HT1080 (cell line): ENCODE results near the gene RNF130. TPM values are rescaled to one million over a fixed set of nuclear protein-coding genes. Genes with fewer than 3 reads are reported as not detected.

Source experiments
- DNase-seq: peaks from one replicate; pipeline ENCODE4 v3.0.0-alpha.2; 2015; ENCODE audit warnings: low read depth
- polyA plus RNA-seq, 2 experiments: library from polyadenylated mRNA; depleted of rRNA; stranded (reverse); fragments of >200 nt; gene quantifications; 2 replicates each; pipeline ENCODE4 v1.2.3, GENCODE V29; 2015
- total RNA-seq: library from RNA; depleted of rRNA; stranded (reverse); fragments of >200 nt; shearing (Covaris generic); gene quantifications from 2 replicates; pipeline ENCODE4 v1.2.3, GENCODE V29; 2014; rRNA removed

The RNF130 gene, protein sequence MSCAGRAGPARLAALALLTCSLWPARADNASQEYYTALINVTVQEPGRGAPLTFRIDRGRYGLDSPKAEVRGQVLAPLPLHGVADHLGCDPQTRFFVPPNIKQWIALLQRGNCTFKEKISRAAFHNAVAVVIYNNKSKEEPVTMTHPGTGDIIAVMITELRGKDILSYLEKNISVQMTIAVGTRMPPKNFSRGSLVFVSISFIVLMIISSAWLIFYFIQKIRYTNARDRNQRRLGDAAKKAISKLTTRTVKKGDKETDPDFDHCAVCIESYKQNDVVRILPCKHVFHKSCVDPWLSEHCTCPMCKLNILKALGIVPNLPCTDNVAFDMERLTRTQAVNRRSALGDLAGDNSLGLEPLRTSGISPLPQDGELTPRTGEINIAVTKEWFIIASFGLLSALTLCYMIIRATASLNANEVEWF
- 34.5 and 43.4 TPM in 2 replicates for total RNA-seq
- 29.7 and 32.5 TPM in 2 replicates for polyA plus RNA-seq (2015; cell fraction: cytosol; rRNA removed)
- 9.2 and 11.7 TPM in 2 replicates for polyA plus RNA-seq (2015; cell fraction: nucleus; rRNA removed)

DNA sequence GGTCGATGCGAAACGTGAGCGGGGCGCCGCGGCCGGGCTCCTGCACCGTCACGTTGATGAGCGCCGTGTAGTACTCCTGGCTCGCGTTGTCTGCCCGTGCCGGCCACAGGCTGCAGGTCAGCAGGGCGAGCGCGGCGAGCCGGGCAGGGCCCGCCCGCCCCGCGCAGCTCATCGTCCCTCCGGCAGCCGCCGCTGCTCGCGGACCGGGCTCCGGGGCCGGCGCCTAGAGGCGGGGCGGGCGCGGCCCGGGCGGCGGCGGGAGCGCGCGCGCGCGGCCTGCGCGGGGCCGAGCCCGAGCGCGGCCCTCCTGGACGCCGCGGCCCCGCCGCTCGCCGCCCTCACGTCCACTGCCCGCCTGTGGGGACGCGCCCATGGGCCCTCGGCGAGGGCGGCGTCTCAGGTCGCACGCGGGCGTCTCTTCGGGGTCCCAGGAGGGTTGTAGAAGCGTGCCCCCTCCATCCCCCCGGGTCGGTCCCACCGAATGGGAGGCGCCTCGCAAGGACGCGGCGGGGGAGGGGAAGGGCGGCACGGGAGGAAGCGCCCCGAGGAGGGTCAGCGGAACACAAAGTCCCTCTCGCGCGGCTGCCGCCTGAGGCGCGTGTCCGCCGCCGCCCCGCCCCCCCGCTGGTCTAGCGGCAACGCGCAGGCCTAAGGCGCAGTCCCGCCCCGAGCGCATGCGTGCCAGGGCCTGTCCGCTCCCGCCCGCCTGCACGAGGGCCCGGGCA is at the start of gene RNF130:
Gene RNF130, minus strand, starts transcription at position 229 of the 725 bp plus-strand sequence. Its CDS starts 57 bp downstream, at position 172.
- peak; percentile 86 for DNase-seq

DNA sequence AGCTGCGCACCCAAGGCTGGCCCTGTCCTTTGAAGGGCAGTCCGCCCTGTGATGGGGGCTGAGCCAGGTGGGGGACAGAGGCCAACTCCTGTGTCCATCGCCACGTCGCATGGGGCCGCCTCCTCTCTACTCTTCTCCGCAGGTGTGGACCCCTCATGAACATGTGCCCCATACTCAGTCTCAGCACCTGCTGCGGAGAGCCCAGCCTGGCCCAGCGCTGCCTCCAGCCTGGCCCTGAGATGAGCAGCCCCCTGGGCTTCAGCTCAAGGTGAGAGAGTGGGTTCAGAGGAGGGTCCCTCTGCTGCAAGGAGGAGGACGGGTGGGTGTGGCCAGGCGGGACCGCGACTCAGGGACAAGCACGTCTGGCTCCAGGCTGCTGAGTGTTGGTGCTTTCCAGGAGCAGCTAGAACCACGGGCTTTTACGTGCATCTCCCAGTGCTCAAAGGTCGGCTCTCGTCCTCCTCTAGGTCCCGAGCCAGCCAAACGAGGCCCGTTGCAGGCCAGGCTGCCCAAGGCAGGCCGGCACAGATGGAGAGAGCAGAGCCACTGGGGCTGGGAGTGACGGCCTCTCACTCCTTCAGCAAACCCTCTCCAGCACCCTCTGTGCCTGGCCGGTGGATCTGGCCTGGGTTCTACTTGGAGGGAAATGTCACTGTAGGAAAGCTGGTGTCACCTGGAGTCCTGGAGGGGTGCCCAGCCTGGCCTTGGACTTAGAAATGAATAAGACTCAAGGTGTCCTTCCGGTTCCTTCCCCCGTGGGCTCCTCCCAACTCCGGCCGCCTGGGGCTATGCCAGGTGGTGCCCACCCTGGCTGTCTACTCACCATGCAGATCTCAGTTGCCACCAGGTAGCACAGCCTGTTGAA is 48.9 kb upstream of the RNF130 start:
- DNase-seq, result no peak

DNA sequence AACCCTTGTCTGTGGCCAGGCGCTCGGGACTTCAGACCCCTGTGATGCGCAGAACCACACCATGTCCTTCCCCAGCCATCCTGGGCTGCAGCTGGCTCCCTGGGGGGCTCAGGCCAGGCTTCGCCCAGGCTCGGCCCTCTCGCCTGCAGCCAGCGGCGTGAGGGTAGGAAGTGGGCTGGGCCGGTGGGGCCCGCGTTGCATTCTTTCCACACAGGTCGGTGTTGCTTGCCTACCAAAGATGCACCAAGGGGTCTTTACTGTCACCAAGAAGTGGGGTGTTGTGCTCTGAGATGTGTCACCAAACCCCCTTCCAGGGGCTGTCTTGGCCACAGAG is 48.3 kb upstream of the RNF130 start:
- DNase-seq, result no peak

DNA sequence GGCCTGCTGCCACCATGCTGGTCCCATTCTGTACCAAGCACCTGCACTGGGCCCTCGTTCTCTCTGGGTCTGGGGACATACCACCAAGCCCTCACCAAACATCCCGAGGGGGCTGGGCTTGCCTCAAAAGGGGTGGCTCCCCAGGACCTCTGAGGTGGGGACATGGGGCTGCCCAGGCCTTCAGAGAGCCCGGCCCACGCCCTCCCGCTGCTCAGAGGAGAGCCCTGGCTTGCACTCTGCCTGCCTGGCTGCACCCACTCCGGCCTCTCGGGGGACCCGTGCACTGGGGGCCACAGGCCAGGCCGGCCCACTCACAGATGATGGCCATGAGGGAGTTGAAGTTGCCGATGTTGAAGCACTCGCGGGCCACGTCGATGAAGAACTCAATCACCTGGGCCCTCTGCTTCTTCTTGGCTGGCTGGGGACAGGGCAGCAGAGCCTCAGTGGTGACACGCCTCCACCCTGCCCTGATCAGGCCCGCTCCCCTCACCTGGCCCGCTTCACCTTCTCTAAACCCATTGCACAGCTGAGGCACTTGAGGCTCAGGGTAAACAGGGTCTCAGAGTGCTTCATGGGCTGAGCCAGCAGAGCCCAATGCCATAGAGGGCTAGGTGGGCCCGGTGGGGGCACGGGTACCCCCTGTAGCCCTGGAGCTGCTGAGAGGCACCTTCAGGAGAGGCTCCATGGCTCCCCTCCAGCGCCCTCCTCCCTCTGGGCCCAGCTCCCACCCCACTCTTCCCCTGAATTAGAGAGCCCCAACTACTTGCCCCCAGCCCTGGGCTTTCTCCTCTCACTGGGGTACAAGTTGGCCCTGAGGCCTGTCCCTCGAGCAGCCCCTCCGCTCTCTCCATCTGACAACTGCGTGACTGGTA is 47.7 kb upstream of the RNF130 start:
- DNase-seq, result no peak

DNA sequence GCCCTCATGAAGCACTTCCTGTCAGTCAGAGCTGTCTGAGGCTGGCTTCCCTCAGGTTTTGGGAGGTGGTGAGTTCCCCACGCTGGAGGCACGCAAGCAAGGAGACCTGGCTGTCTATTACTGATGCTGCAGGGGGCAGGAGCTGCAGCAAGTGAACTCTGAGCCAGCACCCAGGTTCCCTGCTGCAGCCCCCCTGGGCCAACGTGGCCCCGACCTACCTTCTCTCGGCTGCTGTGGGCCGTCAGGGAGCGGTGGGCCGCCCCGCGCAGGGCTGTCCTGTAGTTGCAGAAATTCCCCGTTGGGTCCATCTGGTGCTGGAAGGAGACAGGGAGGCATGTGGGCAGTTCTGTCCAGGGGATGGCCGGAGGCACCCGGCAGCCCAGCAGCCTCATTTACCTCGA is 46.8 kb upstream of the RNF130 start:
- no peak for DNase-seq

DNA sequence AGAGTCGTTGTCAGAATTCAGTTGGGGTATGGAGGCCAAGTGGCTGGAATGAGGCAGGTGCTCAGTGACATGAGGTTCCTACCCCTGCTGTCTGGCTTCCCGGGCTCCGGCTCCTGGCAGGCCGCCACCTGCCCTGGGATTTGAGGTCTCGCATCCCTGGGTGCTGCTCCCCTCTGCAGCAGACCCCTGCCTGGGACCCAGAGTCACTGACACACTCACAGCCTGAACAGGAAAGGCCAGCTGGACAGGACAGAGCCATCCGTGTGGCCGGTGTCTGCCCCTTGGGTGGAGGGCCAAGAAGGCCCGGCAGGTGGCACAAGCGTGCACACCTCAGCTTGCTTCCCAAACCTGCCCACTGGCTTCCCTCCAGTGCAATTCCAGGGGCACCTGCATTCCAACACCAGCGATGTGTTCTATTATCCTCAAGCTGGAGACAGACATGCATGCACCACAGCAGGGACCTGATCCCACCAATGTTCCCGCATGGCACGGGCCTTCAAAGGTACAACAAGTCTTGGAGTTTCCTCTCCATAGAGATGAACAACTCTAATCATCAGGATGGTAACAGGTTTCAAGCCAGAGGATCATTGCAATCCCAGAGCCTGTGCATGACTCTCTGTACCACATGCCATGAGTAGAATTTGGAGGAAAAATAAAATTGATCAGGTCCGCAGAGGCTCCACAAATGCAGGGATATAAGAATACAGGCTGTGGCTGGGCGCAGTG is 45.6 kb upstream of the RNF130 start:
- no peak for DNase-seq

DNA sequence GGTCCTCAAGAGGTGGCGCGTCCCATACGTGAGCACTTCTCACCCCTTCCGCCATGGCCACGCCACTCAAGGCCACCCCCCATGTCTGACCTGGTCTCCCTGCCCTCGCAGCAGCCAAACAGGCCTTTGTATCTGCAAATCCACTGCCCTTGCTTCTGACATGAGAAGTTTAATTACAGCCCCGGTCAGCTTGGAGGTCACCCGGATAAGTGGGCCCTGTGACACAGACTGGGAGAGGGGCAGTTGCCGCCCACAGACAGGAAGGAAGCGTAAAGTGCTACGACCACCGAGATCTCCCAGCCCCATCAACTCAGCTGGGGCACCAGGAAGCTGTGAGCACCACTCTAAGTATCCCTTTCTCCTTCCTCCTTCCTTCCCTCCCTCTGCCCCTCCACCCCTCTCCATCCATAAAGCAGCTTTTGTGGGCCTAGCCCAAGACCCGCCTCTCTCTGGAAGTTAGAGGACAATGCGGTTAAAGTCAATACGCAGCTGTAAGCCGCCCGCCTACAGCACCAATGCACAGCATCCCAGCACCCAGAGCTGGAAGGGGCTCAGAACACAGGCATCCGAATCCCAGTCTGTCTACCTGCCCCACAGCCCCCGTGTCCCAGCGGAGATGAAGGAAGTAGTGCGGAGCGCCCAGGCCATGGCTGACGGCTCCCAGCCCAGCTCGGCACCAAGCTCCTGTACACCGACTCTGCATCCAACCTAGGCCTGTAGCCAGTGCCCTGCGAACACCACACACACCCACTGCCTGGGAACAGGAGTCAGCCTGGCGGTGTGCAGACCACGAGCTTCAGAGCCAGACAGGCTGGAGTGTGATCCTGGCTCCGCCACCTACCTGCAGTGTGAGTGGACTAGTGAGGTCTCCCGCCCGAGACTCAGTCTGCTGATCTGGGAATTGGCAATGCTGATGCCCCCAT is 44.8 kb upstream of the RNF130 start:
- no peak for DNase-seq

DNA sequence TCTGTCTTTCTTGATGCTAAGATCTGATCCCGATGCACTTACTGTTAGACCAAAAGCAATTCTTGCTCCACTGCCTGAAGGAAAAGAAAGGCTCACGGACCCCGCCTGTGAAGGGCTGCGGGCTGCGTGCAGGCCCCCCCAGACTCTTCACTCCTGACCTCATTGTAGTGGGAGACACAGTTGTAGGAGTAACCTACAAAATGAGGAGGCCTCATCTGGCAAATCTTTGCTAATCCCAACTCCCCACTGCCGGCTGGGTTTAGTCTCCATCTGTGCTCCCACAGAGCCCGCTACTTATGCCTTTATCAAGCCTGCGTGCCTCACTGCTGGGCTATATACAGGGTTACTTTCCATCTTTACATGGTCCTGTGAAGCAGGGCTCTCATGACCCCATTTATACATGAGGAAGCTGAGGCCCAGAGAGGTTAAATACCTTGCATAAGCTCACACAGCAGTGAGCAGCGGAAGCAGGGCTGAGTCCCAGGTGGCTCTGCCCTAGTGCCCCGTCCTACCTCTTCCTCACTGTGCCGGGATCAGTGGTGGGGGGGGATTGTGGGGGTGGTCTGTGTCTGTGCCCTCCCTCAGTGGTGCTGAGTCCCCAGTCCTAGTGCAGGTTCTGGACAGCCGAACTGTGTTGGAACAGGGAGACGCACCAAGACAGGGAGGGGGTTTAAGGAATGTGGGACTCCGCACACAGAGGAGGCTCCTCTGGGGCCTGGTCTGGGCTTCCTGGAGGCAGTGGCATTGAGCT is 43.9 kb upstream of the RNF130 start:
- DNase-seq, result no peak

DNA sequence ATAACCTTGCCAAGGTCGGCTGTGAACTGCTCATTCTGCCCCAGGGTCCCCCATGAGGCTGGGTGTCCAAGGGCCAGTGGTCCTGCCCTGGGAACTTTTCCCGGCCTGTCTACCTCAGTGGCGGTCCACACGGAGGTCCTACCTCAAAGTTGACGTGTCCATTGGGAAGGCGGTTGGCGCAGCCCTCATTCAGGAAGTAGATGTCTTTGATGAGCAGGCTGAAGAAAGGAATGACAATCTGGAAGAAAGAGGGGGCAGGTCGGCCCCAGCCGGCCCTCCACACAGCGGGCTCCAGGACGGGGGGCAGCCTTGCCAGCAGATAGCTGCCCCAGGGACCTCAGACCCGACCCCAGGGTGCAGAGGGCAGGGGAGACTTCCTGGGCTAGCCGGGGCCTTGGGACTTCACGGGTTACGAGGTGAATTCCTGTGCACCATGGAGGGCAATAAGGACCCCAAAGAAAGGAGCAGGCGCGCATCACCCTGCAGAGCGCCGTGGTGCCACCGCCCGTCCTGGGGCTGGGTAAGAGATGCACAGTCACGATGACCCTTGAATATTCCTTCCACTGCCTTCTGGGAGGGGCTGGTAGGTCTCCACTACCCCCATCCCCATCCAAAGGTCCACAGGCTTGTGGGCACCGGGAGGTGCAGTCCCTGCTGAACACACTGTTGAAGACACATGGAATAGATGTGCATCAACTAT is 42.9 kb upstream of the RNF130 start:
- DNase-seq, result no peak

DNA sequence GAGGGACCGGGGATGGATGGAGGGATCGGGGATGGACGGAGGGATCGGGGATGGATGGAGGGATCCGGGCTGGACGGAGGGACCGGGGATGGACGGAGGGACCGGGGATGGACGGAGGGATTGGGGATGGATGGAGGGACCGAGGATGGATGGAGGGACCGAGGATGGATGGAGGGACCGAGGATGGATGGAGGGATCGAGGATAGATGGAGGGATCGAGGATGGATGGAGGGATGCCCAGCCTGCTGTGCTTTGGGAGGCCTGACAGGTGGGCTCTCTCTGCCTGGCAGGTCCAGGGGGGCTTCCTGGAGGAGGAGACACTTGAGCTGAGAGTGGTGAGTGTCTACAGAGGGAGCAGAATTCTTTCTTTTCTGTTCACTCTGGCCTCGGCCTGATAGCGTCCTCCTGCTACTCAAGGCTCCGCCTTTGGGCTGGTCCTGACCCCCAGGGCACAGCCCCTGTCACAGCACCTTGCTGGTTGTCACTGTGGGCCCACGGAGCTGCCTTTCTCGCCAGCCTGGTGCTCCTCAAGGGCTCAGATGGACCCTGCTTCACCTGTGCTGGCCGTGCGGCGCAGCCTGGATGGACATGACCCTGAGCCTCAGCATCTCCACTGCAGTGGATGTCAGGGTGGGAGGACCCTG is 42.2 kb upstream of the RNF130 start:
- no peak for DNase-seq

DNA sequence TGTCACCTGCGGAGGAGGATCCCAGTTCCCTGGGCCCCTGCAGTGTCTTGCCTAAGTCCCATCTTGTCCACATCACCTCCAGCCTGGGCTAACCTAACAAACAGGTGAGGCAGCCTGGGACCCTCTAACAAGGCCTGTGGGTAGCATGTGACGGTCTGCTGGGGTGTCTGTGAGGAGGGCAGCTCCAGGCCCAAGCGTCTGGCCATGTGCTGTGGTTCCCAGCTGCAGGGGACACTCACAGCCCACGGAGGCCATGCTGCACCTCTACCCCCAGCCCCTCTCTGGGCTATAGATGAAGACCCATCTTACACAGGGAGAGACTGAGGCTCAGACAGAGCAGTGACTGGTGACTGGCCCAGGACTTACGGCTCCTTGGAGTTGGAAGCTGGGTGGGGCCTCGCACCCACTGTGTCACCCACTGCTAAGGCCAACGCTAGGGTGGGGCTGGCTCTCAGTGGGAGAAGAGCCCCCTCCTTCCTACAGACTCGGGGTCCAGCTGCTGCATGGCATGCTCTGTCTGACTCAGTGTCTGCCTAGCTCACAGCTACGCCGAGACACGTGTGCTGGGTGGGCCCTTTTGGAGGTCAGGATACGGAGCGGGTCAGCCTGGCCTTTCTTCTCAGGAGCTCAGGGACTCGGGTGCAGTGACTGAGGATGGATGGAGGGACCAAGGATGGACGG is 40.8 kb upstream of the RNF130 start:
- no peak for DNase-seq

DNA sequence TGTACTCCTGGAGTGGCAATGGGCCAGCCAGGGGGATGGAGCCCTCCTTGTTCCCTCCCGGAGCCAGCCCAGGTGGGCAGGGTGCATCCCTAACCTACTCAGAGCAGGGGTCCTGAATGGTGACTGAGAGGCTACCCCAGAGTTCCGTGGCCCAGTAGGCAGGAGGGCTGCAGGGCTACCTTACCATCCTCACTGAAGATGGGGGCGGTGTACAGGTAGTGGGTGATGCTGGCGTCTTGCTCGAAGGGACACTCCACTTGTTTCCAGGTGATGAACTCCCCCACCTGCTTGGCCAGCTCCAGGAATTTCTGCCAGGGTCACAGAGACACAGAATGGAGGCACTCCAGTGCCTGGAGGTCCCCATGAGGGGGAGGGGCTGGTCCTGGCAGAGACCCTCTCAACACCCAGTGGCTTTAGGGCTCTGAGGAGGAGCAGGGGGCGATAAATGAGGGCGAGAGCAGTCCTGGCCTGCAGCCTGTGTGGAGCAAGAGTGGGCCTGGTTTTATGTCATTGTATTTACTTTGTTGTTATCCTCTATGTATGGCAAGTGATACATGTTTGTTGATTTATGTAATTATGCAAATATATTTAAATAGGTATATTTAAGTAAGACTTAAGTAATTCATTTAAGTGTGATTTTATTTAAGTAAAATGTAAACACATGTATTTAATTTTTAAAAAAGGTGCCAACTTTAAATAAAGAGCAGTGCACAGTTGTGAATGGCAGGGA is 39.9 kb upstream of the RNF130 start:
- no peak for DNase-seq

DNA sequence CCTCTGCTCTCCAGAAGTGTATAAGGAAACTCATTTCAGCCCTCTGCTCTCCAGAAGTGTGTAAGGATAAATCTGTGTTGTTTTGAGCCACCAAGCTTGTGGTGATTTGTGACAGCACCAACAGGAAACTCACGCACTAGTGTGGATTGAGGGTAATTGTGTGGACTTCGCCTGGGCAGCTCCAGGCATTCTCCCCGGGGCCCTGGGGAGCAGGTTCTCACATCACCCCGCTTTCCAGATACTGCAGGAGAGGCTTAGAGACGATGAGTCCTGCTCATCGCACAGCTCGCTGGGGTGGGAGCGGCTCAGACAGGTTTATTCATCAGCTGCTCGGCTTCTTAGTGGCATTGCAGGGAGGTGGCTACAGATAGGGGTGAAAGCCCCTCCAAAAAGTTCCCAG is 38.4 kb upstream of the RNF130 start:
- no peak for DNase-seq

DNA sequence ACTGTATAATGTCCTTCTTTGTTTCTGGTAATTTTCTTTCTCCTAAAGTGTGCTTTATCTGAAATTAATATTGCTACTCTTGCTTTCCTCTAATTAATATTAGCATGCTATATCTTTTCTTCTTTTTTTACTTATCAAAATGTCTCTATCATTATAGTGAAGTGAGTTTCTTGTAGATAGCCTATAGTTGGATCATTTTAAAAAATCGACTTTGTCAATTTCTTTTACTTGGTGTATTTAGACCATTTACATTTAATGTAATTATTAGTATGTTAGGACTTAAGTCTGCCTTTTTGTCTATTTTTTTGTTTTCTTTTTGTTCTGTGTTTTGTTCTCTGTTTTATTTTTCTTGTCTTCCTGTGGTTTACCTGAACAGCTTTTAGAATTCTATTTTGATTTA is 35.4 kb upstream of the RNF130 start:
- DNase-seq, result no peak

DNA sequence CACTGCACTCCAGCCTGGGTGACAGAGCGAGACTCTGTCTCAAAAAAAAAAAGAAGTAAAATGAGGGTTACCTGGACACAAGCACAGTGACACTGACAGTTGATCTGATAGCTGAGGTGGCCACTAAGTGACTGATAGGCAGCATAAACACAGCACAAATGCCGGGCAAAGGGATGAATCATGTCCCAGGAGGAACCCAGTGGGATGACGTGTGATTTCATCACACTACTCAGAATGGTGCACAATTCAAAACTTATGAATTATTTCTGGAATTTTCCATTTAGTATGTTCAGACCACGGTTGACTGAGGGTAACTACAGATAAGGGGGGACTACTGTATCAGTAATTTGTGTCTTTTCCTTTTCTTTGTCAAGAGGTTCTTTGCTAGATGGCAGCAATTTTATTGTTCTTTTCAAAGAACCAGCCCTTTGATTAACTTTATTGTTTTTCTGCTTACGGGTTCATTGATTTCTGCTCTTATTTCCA is 34.3 kb upstream of the RNF130 start:
- DNase-seq, result no peak

DNA sequence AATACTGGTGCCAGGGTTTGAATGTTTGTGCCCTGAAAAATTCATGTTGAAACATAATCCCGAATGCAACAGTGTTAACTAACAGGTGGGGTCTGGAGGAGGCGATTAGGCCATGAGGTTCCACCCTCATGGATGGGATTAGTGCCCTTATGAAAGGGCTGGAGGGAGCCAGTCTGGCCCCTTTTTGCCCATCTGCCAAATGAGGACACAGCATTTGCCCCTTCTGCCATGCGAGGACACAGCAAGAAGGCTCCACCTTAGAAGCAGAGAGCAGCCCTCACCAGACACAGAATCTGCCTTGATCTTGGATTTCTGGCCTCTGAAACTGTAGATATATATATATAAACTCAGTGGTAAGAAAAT is 32.6 kb upstream of the RNF130 start:
- no peak for DNase-seq
